B cell (primary cell): ENCODE measurements around the gene MPV17L. TPM values are rescaled to one million over a fixed set of nuclear protein-coding genes. Genes with fewer than 3 reads are reported as not detected.

Experiments
- ATAC-seq: fragments of 200-7000 bp; cut with Tn5 transposase; one replicate; pipeline ENCODE4 v1.10.0; 2021; ENCODE audit warnings: low read depth, mild to moderate bottlenecking, moderate number of reproducible peaks, moderate library complexity
- CTCF ChIA-PET: fragments of 350-600 bp; sonication (Branson Sonifier 250); formaldehyde crosslinking; loops from one replicate; lab custom pipeline; 2021; ENCODE audit warnings: antibody characterized with exemption, inconsistent platforms; lab: Charles Lee
- POLR2A ChIA-PET: fragments of 350-600 bp; sonication (Branson Sonifier 250); formaldehyde crosslinking; loops from one replicate; lab custom pipeline; 2021; ENCODE audit warnings: antibody characterized with exemption; lab: Charles Lee
- DNase-seq: peaks from one replicate; pipeline ENCODE4 v3.0.0; 2013
- H2AFZ ChIP-seq: 2 replicates; pipeline ENCODE4 v1.6.1; 2012; ENCODE audit warnings: mild to moderate bottlenecking, low read depth, low read length; ENCODE audit not compliant: insufficient read depth, poor library complexity, severe bottlenecking
- H3K27ac ChIP-seq, 2 donors: 1 replicate in 1 of 2; 2 replicates in 1 of 2; pipeline ENCODE4 v1.5.1; 2012 to 2013; ENCODE audit warnings: low read length in 2 of 2, mild to moderate bottlenecking in 2 of 2, moderate library complexity in 1 of 2
- H3K27me3 ChIP-seq, 4 experiments: fragments of 200-600 bp in 1 of 4; sonication (generic) in 1 of 4; replicated peaks in 1 of 4; 1 replicate in 2 of 4; 2 replicates in 2 of 4; pipeline versions ENCODE4 v1.6.1 to v1.7.0; 2013 to 2016; ENCODE audit warnings: low read length in 3 of 4, mild to moderate bottlenecking in 2 of 4, mixed read lengths in 1 of 4, moderate library complexity in 1 of 4; ENCODE audit not compliant: insufficient read depth in 4 of 4, control insufficient read depth in 3 of 4; ENCODE audit errors: control extremely low read depth in 1 of 4
- H3K36me3 ChIP-seq, 2 experiments: replicated peaks in 1 of 2; 1 replicate in 1 of 2; 2 replicates in 1 of 2; pipeline versions ENCODE4 v1.6.1 to v1.7.1; 2013; ENCODE audit warnings: low read length in 1 of 2; ENCODE audit not compliant: insufficient read depth in 2 of 2, control insufficient read depth in 1 of 2; ENCODE audit errors: control extremely low read depth in 1 of 2, extremely low read depth in 1 of 2
- H3K4me1 ChIP-seq, 2 donors: fragments of 200-600 bp in 1 of 2; sonication (generic) in 1 of 2; 1 replicate in 1 of 2; 2 replicates in 1 of 2; pipeline versions ENCODE4 v1.5.1 to v1.6.1; 2013 to 2017; ENCODE audit warnings: low read length in 2 of 2; ENCODE audit not compliant: control insufficient read depth in 2 of 2, insufficient read depth in 2 of 2
- H3K4me2 ChIP-seq: replicated peaks from 2 replicates; pipeline ENCODE3; 2012; ENCODE audit warnings: mild to moderate bottlenecking, low read depth, low read length; ENCODE audit not compliant: poor library complexity, severe bottlenecking
- H3K4me3 ChIP-seq, 5 experiments: fragments of 200-600 bp in 1 of 5; sonication (generic) in 1 of 5; 1 replicate in 3 of 5; 2 replicates in 2 of 5; pipeline versions ENCODE4 v1.5.1 to v1.7.0; 2011 to 2016; ENCODE audit warnings: low read length in 4 of 5, mild to moderate bottlenecking in 4 of 5, low read depth in 2 of 5, control low read depth in 1 of 5, moderate library complexity in 1 of 5; ENCODE audit not compliant: insufficient read depth in 1 of 5; ENCODE audit errors: control extremely low read depth in 1 of 5, extremely low read depth in 1 of 5
- H3K79me2 ChIP-seq: fragments of 200-600 bp; sonication (generic); one replicate; pipeline ENCODE4 v1.6.0; 2016; ENCODE audit warnings: low read length; ENCODE audit not compliant: control insufficient read depth, insufficient read depth
- H3K9ac ChIP-seq: fragments of 200-600 bp; sonication (generic); 2 replicates; pipeline ENCODE4 v1.6.1; 2017; ENCODE audit warnings: mild to moderate bottlenecking, low read length, moderate library complexity
- H3K9me3 ChIP-seq, 3 donors: one replicate each; pipeline versions ENCODE4 v1.6.1 to v1.7.1; 2013; ENCODE audit warnings: low read length in 2 of 3; ENCODE audit not compliant: control insufficient read depth in 2 of 3, insufficient read depth in 1 of 3; ENCODE audit errors: control extremely low read depth in 1 of 3
- H4K20me1 ChIP-seq: 2 replicates; pipeline ENCODE4 v1.6.0; 2012; ENCODE audit warnings: mild to moderate bottlenecking, low read length; ENCODE audit not compliant: insufficient read depth, control insufficient read depth, poor library complexity, severe bottlenecking
- H3K27ac Mint-ChIP-seq: one replicate; pipeline ENCODE4 v1.8.0; 2021; ENCODE audit warnings: mixed read lengths
- H3K27me3 Mint-ChIP-seq: one replicate; pipeline ENCODE4 v1.8.0; 2021; ENCODE audit warnings: mixed read lengths
- H3K4me1 Mint-ChIP-seq: one replicate; pipeline ENCODE4 v1.8.0; 2021; ENCODE audit warnings: mixed read lengths
- H3K4me3 Mint-ChIP-seq: one replicate; pipeline ENCODE4 v1.8.0; 2021; ENCODE audit warnings: mixed read lengths
- H3K9me3 Mint-ChIP-seq: one replicate; pipeline ENCODE4 v1.8.0; 2022; ENCODE audit warnings: mixed read lengths; ENCODE audit not compliant: insufficient read depth
- EZH2 ChIP-seq: IDR thresholded peaks from 2 replicates; pipeline ENCODE4 v1.6.1; 2012; ENCODE audit warnings: borderline replicate concordance, low read depth, mild to moderate bottlenecking, moderate library complexity, low read length; ENCODE audit not compliant: insufficient read depth, poor library complexity, severe bottlenecking
- WGBS: methylation state at CpG from one replicate; pipeline ENCODE4 v1.1.5; 2013; ENCODE audit warnings: missing lambda C conversion rate; ENCODE audit not compliant: insufficient coverage; 5-methylcytosine and 5-hydroxymethylcytosine counted together
- intact Hi-C: fragments of 100-400 bp; cut with micrococcal nuclease; formaldehyde crosslinking; loops from one replicate; pipeline ENCODE4 v1.10.0; 2022
- polyA plus RNA-seq: library from polyadenylated mRNA; depleted of rRNA; stranded (reverse); fragments of >200 nt; gene quantifications from 2 replicates; pipeline ENCODE4 v1.2.3, GENCODE V29; 2012
- total RNA-seq, 2 donors: library from RNA; stranded (reverse); fragments of 120-200 nt in 1 of 2; gene quantifications; 1 replicate in 1 of 2; 2 replicates in 1 of 2; pipeline versions ENCODE4 v1.2.3 to v1.2.4, GENCODE V29; 2013 to 2022
- TF ChIP-seq, protein P1 (sequence below): fragments of 200-600 bp; IDR thresholded peaks from one replicate; pipeline ENCODE4 v1.8.0; 2022; ENCODE audit warnings: antibody characterized with exemption, mild to moderate bottlenecking

The MPV17L gene
- total and polyA plus RNA-seq, 2 donors (not counting 1 experiment from before 2014, with no cell fraction given) = 0.06 to 0.27 TPM

DNA sequence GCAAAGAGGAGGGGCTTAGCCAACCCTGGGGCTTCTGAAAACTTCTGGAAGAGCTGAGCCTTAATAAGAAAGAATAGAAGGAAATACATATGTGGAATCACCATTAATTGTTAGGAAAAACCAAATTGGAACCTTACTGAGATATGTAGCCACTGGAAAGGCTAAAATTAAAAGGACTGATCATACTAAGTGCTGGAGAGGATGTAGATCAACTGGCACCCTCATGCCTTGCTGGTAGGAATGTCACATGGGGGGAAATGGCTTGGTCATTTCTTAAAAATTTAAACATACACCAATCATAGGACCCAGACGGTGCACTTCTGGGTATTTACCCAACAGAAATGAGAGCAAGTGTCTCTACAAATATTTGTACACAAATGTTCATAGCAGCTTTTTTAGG is 49.9 kb downstream of the MPV17L start:
- Mint-ChIP-seq H3K4me3 (no peak overlapping the region), H3K9me3 (peaks cover 6% of the 10 kb centered on the region), H3K27ac (no peak overlapping the region), H3K27me3 (peaks cover 4% of the 10 kb centered on the region), H3K4me1 (no peaks in the 10 kb centered on the region)
- Histone ChIP-seq H3K9me3 (peaks cover 0 to 10% (median 9%) of the 10 kb centered on the region in 3 donors), H3K4me1 (no peaks in the 10 kb centered on the region), H3K27ac (no peak overlapping the region), H3K4me2 (no peak overlapping the region), H3K36me3 (no peaks in the 10 kb centered on the region), H3K79me2 (no peaks in the 10 kb centered on the region), H3K4me3 (no peak overlapping the region), H2AFZ (no peak overlapping the region), H3K27me3 (peaks cover 0 to 3% (median 0%) of the 10 kb centered on the region in 4 experiments), H3K9ac (no peak overlapping the region), H4K20me1 (no peaks in the 10 kb centered on the region)
- DNase-seq (no peak), ATAC-seq (no peak)
- TF ChIP-seq, protein P1, sequence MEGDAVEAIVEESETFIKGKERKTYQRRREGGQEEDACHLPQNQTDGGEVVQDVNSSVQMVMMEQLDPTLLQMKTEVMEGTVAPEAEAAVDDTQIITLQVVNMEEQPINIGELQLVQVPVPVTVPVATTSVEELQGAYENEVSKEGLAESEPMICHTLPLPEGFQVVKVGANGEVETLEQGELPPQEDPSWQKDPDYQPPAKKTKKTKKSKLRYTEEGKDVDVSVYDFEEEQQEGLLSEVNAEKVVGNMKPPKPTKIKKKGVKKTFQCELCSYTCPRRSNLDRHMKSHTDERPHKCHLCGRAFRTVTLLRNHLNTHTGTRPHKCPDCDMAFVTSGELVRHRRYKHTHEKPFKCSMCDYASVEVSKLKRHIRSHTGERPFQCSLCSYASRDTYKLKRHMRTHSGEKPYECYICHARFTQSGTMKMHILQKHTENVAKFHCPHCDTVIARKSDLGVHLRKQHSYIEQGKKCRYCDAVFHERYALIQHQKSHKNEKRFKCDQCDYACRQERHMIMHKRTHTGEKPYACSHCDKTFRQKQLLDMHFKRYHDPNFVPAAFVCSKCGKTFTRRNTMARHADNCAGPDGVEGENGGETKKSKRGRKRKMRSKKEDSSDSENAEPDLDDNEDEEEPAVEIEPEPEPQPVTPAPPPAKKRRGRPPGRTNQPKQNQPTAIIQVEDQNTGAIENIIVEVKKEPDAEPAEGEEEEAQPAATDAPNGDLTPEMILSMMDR = no peak
- TF ChIP-seq EZH2 = no peak
- 100% methylated on average over 1 of the region's 1 CpG for WGBS
- ChIA-PET POLR2A (no interaction called here), CTCF (interaction anchor here (1.5 to 3.7 kb wide), 2 partner anchors 19 to 259 kb away, joined by 3 to 15 read pairs; no protein-coding TSS in a partner anchor)
- intact Hi-C loops = no loop called here

DNA sequence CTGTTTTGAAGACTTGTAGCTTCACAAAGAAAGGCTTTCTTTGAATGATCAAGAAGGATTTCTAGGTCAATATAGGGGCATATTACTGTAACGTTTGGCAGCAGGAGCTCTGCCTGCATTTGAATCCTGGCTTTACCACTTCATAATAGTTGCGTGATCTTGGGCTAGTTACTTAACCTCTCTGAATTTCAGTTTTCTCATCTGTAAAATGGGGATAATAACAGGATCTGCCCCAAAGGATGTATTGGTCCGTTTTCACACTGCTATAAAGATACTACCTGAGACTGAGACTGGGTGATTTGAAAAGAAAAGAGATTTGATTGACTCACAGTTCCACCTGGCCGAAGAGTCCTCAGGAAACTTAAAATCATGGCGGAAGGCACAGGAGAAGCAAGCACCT is 51.3 kb downstream of the MPV17L start:
- no peaks in the 10 kb centered on the region for H3K4me1 ChIP-seq
- ChIA-PET CTCF (interaction anchor here (3.7 kb wide), 1 partner anchor 20 kb away, joined by 15 read pairs; no protein-coding TSS in a partner anchor), POLR2A (no interaction called here)
- Mint-ChIP-seq H3K4me3 (no peak overlapping the region), H3K27me3 (peaks cover 4% of the 10 kb centered on the region), H3K4me1 (no peaks in the 10 kb centered on the region), H3K9me3 (peaks cover 6% of the 10 kb centered on the region), H3K27ac (no peak overlapping the region)
- H2AFZ ChIP-seq = no peak overlapping the region
- H3K9me3 ChIP-seq = peaks cover 0 to 10% (median 9%) of the 10 kb centered on the region in 3 donors
- no peak overlapping the region for H3K4me2 ChIP-seq
- TF ChIP-seq EZH2 = no peak
- TF ChIP-seq, protein P1 = no peak
- no peak overlapping the region for H3K9ac ChIP-seq
- H3K4me3 ChIP-seq = no peak overlapping the region
- ATAC-seq (no peak), DNase-seq (no peak)
- no peaks in the 10 kb centered on the region for H3K79me2 ChIP-seq
- 100% methylated on average over 2 of the region's 5 CpGs for WGBS
- H3K27ac ChIP-seq = no peak overlapping the region
- intact Hi-C loops = no loop called here
- H3K36me3 ChIP-seq = no peaks in the 10 kb centered on the region
- H3K27me3 ChIP-seq = peaks cover 0 to 2% (median 0%) of the 10 kb centered on the region in 4 experiments
- H4K20me1 ChIP-seq = no peaks in the 10 kb centered on the region
